Liver (tissue), 3 donors: Measurements from ENCODE around the gene HDAC9.
A peak's percentile ranks its signal among the peaks of the same experiment; 100 is the strongest.

ENCODE experiments used
- ATF3 ChIP-seq: IDR thresholded peaks from 2 replicates; pipeline ENCODE4 v1.6.1; 2016; ENCODE audit warnings: antibody characterized with exemption
- CTCF ChIP-seq: fragments of 150-350 bp; IDR thresholded peaks from 2 replicates; pipeline ENCODE4 v1.5.1; 2017; ENCODE audit warnings: improper control_type of control experiment, low read depth, low read length; ENCODE audit not compliant: missing input control
- GABPA ChIP-seq, 2 donors: IDR thresholded peaks in 1 of 2; conservative IDR thresholded peaks in 1 of 2; 2 replicates each; pipeline ENCODE4 v1.6.1; 2016; ENCODE audit warnings: antibody characterized with exemption in 2 of 2, mild to moderate bottlenecking in 1 of 2, moderate library complexity in 1 of 2
- HNF4G ChIP-seq: IDR thresholded peaks from 2 replicates; pipeline ENCODE4 v1.6.1; 2016; ENCODE audit warnings: antibody characterized with exemption
- JUND ChIP-seq, 2 donors: IDR thresholded peaks; 2 replicates each; pipeline ENCODE4 v1.6.1; 2016; ENCODE audit warnings: antibody characterized with exemption in 2 of 2
- MAX ChIP-seq: IDR thresholded peaks from 2 replicates; pipeline ENCODE4 v1.6.1; 2016; ENCODE audit warnings: antibody characterized with exemption
- RAD21 ChIP-seq, 2 donors: IDR thresholded peaks; 2 replicates each; pipeline ENCODE4 v1.6.1; 2016; ENCODE audit warnings: antibody characterized with exemption in 2 of 2, mild to moderate bottlenecking in 2 of 2
- REST ChIP-seq: IDR thresholded peaks from 2 replicates; pipeline ENCODE4 v1.6.1; 2016; ENCODE audit warnings: antibody characterized with exemption, mild to moderate bottlenecking
- RXRA ChIP-seq, 2 donors: IDR thresholded peaks; 2 replicates each; pipeline ENCODE4 v1.6.1; 2017 to 2018; ENCODE audit warnings: antibody characterized with exemption in 2 of 2, mild to moderate bottlenecking in 1 of 2
- SP1 ChIP-seq: IDR thresholded peaks from 2 replicates; pipeline ENCODE4 v1.6.1; 2018; ENCODE audit warnings: antibody characterized with exemption, mild to moderate bottlenecking
- TAF1 ChIP-seq: conservative IDR thresholded peaks from 2 replicates; pipeline ENCODE4 v1.6.1; 2016; ENCODE audit warnings: antibody characterized with exemption, mild to moderate bottlenecking
- YY1 ChIP-seq: IDR thresholded peaks from 2 replicates; pipeline ENCODE4 v1.6.1; 2016; ENCODE audit warnings: antibody characterized with exemption, mild to moderate bottlenecking
- ZBTB33 ChIP-seq: IDR thresholded peaks from 2 replicates; pipeline ENCODE4 v1.6.1; 2016; ENCODE audit warnings: antibody characterized with exemption
- donor health status: healthy.
- donor health status: healthy.

GRCh38 chr7:18499407-18500177, 4.0 kb downstream of the HDAC9 start:
- no peak for TF ChIP-seq CTCF
- TF ChIP-seq MAX: no peak
- TF ChIP-seq REST: peak; percentile 60
- no peak for TF ChIP-seq TAF1
- no peak for TF ChIP-seq RXRA (IDR thresholded peaks at IDR 0.05)
- TF ChIP-seq JUND (IDR thresholded peaks at IDR 0.05): peak in 1 of 2 donors; percentile 30
- no peak for TF ChIP-seq HNF4G
- TF ChIP-seq ATF3: no peak
- peak; percentile 33 for TF ChIP-seq ZBTB33
- peak; percentile 7 to 9 for TF ChIP-seq RAD21 (IDR thresholded peaks at IDR 0.05)
- peak; percentile 22 for TF ChIP-seq SP1
- no peak for TF ChIP-seq GABPA (IDR thresholded peaks at IDR 0.05 in 1 of 2, conservative IDR thresholded peaks at IDR 0.05 in 1 of 2)
- TF ChIP-seq YY1: no peak
